Measurements from ENCODE around the gene PDILT. TPM values are rescaled to one million over a fixed set of nuclear protein-coding genes. Genes with fewer than 3 reads are reported as not detected.

PDILT gene
- not detected in 5 replicates for total RNA-seq (2022; extraction: Qiagen RNA extraction)

DNA sequence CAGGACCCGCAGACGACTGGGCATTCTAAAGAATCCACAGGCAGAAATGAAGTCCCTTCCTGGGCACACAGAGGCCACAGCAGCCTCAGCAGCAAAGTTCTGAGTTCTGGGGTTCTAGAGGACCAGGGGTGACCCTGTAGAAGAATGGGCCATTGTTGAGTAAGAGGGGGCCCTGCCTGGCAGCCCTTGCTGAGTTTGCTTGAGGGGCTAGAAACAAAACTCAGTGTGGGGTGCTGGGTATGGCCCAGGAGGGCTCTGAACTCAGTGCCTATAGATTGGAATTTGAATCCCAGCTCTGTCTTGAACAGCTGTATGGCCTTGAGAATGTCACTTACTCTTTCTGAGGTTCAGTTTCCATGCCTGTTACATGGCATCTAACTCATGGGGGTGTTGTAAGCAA is at the start of gene PDILT:
TSS of gene PDILT (minus strand) at position 101 of the 400 bp plus-strand sequence. CDS start 5,437 bp downstream, outside the sequence.

DNA sequence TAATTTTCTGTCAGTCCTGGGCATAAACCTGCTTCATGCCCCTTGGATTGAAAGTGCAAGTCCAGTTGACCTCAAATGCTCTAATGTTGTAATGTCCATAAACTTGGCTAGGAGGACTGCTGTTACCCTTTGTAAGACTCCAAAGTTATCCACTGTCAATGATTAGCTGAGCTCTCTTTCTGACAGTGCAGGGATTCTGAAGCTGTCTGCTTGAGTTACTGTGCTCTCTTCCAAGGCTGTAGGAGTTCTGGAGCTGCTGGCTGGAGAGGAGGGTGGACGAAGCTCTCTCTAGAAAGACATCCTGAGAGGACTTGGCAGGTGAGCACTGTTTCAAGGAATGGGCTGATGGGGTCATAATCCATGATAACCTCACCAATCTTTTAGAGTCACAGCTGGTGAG is 46.8 kb upstream of the PDILT start, which contains the start of gene ACSM2A:
TSS of gene ACSM2A (plus strand) at position 158 of the 400 bp plus-strand sequence. CDS start 8,594 bp downstream, outside the sequence.

DNA sequence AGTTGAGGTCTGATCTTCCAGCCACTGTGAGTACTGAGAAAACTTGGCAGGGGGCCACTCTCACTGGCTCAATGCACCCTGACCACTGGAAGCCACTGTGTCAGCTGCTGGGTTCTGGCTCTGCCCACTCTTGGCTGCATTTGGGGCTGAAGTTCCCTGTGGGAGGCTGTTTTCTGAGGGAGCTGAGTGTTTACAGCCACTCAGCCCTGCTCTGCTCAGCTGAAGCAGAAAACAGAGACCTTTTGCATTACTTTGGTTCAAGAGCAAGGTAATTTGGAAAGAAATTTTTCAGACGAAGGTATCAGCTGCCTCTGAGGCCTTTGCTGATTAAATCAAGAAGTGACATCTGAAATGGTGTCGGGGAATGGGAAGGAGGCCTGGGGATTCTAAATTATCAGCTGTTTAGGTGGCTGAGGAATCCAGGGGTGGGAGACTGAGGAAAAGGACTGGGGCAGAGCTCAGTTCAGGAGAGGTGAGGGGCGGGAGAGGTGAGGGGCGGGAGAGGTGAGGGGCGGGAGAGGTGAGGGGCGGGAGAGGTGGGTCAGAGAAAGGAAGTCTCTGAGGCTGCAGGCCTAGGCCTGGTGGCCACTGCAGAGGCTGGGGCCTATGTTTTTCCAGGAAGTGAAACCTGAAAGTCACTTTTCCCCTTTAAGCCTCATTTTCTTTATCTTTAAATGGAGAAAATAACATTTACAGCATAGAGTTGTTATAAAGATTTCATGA is 5.0 kb upstream of the PDILT start, which contains the start of gene ACSM5:
TSS of gene ACSM5 (plus strand) at position 137 of the 723 bp plus-strand sequence. CDS start 1,951 bp downstream, outside the sequence.

GRCh38 chr16:20352615-20353014 is 51.9 kb downstream of the PDILT start, which contains the start of gene UMOD:
Gene UMOD, minus strand, starts transcription at chr16:20352715. Its CDS starts 1,978 bp downstream, at chr16:20350737.

GRCh38 chr16:20327444-20328041 is 77.0 kb downstream of the PDILT start, which contains the start of gene GP2:
Gene GP2, minus strand, starts transcription at chr16:20327513. Its CDS starts 1,082 bp downstream, at chr16:20326431.

Other genes with a start within 250 kb of the PDILT start
- gene GP2, start 77.2 kb downstream of the PDILT start, total RNA-seq (2022; extraction: Qiagen RNA extraction): not detected in 5 replicates
- not detected in 5 replicates for gene UMOD, start 52.0 kb downstream of the PDILT start, total RNA-seq (2022; extraction: Qiagen RNA extraction)
- gene ACSM5, start 4.8 kb upstream of the PDILT start, total RNA-seq (2022; extraction: Qiagen RNA extraction): 0.18 TPM in 1 of 5 replicates, not detected in the others
- not detected in 5 replicates for gene ACSM2A, start 46.8 kb upstream of the PDILT start, total RNA-seq (2022; extraction: Qiagen RNA extraction)
- gene ACSM2B, start 171.6 kb upstream of the PDILT start, total RNA-seq (2022; extraction: Qiagen RNA extraction): not detected in 5 replicates

Data from A549 treated with Mapracorat at 1 μM for 4 hours (cell line).